Measurements from ENCODE around the gene OLFM3.

Gene OLFM3

GRCh38 chr1:101975371-101975770, 21.4 kb downstream of the OLFM3 start:
- no peak overlapping the region for H3K4me3 ChIP-seq (ENCODE audit: low read depth, low read length)
- in situ Hi-C loops (cut with HindIII; ENCODE audit: low sequenced_read_pairs): no loop called here
- no peak for DNase-seq (ENCODE audit: low read depth, low spot score)
- TF ChIP-seq, protein P1, sequence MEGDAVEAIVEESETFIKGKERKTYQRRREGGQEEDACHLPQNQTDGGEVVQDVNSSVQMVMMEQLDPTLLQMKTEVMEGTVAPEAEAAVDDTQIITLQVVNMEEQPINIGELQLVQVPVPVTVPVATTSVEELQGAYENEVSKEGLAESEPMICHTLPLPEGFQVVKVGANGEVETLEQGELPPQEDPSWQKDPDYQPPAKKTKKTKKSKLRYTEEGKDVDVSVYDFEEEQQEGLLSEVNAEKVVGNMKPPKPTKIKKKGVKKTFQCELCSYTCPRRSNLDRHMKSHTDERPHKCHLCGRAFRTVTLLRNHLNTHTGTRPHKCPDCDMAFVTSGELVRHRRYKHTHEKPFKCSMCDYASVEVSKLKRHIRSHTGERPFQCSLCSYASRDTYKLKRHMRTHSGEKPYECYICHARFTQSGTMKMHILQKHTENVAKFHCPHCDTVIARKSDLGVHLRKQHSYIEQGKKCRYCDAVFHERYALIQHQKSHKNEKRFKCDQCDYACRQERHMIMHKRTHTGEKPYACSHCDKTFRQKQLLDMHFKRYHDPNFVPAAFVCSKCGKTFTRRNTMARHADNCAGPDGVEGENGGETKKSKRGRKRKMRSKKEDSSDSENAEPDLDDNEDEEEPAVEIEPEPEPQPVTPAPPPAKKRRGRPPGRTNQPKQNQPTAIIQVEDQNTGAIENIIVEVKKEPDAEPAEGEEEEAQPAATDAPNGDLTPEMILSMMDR (IDR thresholded peaks at IDR 0.05; ENCODE audit: low read depth, low read length): no peak

- TF ChIP-seq, protein P1 (IDR thresholded peaks at IDR 0.05; ENCODE audit: low read depth, low read length): no peak
- DNase-seq (ENCODE audit: low read depth, low spot score): no peak
- no peak overlapping the region for H3K4me3 ChIP-seq (ENCODE audit: low read depth, low read length)
- in situ Hi-C loops (cut with HindIII; ENCODE audit: low sequenced_read_pairs): no loop called here
Observed at GRCh38 chr1:101974599-101975274, 22.0 kb downstream of the OLFM3 start.

DNA sequence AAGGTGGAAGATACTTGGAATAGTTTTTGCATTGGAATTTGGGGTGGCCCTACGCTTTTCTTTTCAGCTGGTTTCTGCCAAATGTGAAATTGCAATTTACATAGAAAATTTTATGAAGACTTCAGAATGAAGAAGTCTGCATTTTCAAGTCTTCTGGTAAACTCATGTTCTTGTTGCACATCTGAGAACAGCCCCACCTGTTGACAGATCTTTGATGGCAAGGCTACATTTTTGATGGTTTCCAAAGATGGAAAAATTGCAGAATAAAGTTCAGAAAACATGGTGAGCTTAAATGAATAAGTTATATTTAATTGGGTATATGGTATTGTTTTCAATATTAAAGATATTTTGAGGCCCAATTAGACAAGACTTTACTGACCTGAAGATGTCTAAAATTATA, 25.4 kb downstream of the OLFM3 start:
- TF ChIP-seq, protein P1 (IDR thresholded peaks at IDR 0.05; ENCODE audit: low read depth, low read length): no peak
- H3K4me3 ChIP-seq (ENCODE audit: low read depth, low read length): no peak overlapping the region
- no peak for DNase-seq (ENCODE audit: low read depth, low spot score)
- in situ Hi-C loops (cut with HindIII; ENCODE audit: low sequenced_read_pairs): no loop called here

DNA sequence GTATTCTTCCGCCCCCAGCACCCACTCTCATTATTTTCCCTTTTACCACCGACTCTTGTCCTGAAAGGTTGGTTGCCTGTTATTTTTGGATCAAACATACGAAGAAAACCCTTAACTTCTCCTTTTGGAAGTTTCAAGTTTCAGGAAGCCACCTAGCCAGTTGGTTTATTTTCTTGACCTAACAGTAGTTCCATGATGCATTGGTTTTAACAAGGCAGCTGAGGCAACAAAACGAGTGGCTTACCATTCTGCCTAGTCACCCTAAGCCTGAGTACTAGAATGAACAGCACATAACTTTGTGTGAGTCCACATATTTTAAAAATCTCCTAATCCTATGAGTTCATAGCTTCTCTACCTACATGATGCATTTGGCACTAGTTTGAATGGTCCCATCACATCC, 28.9 kb downstream of the OLFM3 start:
- no peak overlapping the region for H3K4me3 ChIP-seq (ENCODE audit: low read depth, low read length)
- TF ChIP-seq, protein P1 (IDR thresholded peaks at IDR 0.05; ENCODE audit: low read depth, low read length): no peak
- no peak for DNase-seq (ENCODE audit: low read depth, low spot score)
- in situ Hi-C loops (cut with HindIII; ENCODE audit: low sequenced_read_pairs): no loop called here

DNA sequence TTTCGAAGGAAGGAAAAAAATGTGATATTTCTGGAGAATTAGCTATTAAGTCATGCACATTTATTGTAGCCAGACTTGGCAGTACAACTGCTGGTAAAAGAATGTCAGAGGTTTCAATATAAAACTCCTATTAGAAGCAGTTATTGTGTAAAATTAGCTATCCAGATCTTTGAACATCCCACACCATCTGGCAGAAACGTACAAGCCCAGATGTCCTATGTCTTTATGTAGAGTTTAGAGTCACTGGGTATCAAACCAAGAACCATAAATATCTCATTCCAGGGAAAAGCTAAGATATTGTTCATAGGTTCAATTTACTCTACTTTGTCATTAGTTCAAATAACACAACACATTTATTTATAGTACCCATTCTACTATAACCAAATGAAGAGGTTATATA, 31.4 kb downstream of the OLFM3 start:
- no peak overlapping the region for H3K4me3 ChIP-seq (ENCODE audit: low read depth, low read length)
- no peak for DNase-seq (ENCODE audit: low read depth, low spot score)
- in situ Hi-C loops (cut with HindIII; ENCODE audit: low sequenced_read_pairs): no loop called here
- TF ChIP-seq, protein P1 (IDR thresholded peaks at IDR 0.05; ENCODE audit: low read depth, low read length): no peak

DNA sequence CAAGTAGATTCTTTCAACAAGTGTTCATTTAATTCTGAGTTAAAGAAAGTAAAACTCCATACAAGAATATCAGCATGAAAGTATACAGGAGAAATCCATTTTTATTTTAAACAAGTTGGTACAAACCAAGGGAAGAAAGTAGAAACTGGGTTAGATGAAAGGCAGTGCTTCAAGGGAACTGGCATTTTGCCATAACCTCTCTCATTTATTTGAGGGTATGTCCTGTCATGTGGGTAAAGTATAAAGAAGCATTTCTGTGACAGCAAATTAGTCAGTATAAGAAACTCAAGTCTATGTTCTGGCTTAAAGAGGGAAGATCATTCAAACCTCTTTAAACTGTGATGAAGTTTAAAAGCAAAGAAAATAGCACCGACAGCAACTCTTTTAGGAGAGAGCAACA, 32.0 kb downstream of the OLFM3 start:
- H3K4me3 ChIP-seq (ENCODE audit: low read depth, low read length): no peak overlapping the region
- TF ChIP-seq, protein P1 (IDR thresholded peaks at IDR 0.05; ENCODE audit: low read depth, low read length): no peak
- no peak for DNase-seq (ENCODE audit: low read depth, low spot score)
- in situ Hi-C loops (cut with HindIII; ENCODE audit: low sequenced_read_pairs): no loop called here
